ENCODE measurements around the gene ZNF618.
"Not testable (repeated sequence)": the region's sequence is repeated elsewhere in the genome, so short reads cannot be mapped to it uniquely, and the experiment has no call there.

The ZNF618 gene

GRCh38 chr9:114070188-114071103 is 194.3 kb downstream of the ZNF618 start:
- no peak for DNase-seq

DNA sequence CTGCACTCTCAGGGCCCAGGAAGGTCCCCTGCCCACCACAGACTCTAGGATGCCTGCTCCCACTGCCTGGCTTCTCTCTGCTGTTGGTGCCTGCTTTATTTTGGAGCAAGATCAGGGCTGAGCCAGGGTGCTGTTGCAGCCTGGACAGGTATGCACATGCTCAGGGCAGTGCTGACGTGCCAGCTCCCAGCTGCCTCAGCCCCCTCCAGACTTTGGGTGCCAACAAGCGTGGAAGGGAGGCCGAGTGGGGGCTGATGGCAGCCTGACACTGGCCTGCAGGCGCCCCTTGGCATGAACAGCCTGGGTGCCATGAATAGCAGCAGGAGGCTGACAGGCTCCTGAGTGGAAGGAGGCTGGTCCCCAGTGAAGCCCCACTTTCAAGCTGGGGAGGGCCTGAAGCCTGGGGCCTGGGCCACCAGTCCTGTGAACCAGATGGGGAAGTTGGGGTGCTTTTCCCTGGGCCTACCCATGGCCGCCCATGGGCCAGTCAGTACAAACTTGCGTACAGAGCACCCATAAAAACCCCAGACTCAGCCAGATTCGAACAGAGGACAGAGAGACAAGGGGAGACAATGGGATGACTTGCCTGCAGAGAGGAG is 195.2 kb downstream of the ZNF618 start:
- DNase-seq, result no peak

- DNase-seq, result no peak
Measured at GRCh38 chr9:114072184-114073140, 196.4 kb downstream of the ZNF618 start.

GRCh38 chr9:114075602-114076001 is 199.5 kb downstream of the ZNF618 start:
- no peak for DNase-seq

DNA sequence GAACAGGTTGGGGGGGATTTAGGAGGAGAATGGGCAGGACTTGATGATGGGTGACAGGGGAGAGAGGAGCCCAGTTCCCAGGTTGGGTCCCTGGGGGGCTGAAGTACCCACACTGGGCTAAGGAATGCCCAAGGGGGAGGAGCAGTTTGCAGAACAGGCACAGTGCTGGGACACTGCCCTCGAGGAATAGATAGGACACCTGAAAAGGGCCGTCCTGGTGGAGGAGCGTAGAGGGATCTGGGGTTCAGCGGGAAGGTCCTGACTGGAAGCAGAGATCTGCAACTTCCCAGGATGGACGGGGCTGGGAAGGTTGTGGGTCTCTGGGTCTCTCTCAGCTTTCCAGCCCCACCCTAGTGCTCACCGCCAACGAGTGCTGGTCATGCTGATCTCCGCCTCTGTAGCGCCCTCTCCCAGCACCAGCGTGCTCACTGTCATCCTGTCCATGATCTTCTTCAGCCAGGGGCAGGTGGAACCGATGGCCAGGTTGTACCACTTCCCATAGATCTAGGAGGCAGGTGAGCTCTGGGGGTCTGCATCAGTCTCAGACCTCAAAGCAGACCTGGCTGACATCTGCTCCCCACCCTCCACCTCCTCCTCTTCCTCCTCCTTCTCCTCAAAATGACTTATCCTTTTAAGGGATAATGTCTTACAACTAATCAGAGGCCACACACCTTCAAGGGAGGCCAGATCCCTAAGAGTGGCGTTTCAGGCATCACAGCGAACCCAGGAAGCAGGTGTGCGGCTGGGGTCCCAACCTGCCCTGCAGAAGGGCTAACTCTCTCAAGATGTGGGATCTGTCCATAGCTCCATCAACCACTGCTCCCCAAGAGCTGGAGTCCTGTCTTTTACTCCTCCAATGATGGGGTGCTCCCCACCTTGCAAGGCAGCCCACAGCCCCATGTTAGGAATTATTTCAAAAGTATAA is 200.4 kb downstream of the ZNF618 start:
- no peak for DNase-seq

- no peak for DNase-seq
Measured at GRCh38 chr9:114077162-114077837, 201.2 kb downstream of the ZNF618 start.

DNA sequence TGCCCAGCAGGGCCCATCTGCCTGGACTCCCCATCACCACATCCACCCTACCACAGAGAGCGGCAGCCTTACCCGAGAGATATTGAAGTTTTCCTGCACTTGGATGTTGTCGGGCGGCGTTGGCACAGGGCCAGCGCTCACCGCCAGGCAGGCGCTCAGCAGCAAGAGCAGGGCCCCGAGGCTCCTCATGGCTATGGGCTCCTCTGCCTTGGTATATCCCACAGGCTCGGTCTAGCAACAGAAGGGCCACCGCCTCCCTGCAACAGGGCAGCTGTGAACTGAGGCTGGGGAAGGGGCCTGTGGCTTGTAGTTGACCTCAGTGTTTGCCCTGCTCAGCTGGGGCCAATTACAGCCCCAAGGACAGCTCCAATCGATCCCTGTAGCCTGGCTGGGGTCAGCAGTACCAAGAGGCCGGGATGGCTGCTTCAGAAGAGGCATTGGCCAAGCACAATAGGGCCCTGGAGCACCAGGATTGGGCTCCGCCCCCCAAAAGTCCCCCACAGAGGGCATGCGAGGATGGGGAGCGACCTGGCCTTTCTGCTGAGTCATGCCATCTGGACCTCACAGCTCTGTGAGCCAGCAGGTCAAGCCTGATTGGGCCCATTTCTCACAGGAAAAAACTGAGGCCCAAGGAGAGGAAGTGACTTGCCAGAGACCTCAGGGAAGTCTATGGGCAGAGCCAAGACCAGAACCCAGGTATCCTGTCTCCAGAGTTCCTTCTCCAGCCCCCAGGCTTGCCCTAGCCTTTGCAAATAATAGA is 202.1 kb downstream of the ZNF618 start, which contains the start of gene AMBP:
Gene AMBP (minus strand): TSS at position 280 of the 760 bp plus-strand sequence. CDS start 91 bp downstream, at position 189.
- no peak for DNase-seq

DNA sequence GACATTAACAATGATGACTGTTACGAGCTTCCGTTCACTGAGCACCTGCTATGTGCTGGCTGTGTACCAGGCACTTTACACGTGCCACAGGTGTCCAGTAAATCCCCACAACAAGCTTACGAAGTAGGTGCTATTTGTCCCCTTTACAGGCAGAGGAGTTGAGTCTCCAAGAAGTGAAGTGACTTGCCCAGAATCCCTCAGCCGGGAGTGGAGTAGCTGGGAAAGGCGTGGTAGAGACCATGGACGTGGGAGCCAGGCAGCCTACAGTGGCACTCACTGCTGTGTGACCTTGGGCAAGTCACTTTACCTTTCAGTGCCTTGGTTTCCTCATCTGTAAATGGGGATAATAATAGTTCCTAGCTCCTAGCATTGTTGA is 202.7 kb downstream of the ZNF618 start:
- DNase-seq, result no peak

DNA sequence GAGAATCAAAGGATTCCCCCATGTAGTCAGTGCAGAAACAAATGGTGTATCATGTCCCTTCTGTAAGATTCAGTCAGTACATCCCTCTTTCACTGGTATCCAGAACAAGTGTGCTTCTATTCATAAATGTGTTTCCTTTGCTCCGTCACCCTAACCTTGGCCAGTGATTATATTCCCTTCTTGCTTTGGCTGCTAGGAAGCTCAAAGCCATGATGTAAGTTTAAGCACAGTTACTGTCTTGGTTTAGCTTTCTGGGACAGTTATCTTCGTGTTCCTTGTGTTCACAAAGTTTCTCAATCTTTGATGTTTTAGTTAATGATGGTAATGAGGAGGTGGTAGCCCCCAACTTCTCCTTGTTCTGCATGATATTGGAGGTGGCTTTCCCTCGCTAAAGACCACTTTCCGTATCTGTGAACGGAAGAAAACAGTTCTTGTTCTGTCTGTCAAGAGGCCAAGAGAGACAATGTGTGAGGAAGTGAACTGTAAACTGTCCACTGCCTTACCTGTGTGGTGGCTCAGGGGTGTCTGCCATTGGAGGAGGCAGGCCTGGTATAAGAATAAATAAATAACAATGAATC is 204.2 kb downstream of the ZNF618 start:
- DNase-seq, result no peak

DNA sequence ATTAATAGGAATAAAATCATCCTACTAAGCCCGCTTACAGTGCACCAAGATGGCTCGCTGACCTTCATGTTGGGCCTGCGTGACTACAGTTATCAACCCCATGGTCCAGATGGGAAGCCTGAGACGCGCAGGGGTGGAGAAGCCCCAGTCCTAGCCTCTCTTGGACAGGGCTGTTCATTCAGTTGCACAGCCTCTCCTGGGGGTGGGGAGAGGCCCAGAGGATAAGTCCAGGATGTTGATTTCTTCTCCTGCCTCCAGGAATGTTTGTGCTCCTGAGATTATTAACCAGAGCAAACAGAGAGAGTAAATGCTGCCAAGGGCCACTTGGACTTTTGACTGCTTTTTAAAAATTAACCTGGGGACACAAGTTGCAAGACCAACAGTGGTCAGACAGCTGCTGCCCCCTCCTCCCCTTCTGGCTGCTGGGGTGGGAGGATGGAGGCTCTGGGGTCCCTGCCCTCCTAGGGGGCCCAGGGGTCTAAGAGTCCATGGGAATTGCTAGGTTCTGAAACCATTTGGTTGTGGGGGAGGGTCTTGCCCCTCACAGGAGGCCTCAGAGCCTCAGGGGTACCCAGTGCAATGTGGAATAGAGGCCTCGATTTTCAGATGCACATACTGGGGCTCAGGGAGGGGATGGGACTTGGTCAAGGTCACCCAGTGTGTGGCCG is 204.8 kb downstream of the ZNF618 start:
- DNase-seq, result no peak

DNA sequence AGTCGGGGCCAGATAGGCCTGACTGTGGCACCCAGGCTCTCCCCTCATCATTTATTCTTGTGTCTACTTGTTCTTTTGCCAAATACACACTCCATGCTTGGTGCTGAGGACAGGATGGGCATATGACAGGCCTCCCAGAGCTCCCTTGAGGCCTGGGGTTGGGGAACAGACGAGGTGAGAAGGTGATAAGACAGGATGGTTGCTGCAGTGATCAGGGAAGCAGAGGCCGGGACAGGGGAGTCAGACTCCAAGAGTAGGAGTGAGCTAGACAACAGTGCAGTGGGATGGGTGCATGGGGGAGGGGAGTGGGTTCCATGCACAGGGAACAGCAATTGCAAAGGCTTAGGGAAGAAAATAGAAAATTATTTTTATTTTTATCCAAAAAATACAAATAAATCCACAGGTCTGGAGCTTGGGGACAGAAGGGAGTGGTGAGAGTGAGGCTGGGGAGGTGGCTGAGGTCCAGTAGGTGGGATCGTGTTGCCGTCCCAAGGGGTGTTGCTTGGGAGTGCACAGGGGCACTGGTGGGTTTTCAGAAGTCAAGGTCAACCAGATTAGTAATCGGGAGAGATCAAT is 205.4 kb downstream of the ZNF618 start:
- DNase-seq, result peak in 1 of 2 experiments; percentile 4

- peak; percentile 86 to 89 for DNase-seq
Measured at GRCh38 chr9:114082017-114082762, 206.1 kb downstream of the ZNF618 start.

DNA sequence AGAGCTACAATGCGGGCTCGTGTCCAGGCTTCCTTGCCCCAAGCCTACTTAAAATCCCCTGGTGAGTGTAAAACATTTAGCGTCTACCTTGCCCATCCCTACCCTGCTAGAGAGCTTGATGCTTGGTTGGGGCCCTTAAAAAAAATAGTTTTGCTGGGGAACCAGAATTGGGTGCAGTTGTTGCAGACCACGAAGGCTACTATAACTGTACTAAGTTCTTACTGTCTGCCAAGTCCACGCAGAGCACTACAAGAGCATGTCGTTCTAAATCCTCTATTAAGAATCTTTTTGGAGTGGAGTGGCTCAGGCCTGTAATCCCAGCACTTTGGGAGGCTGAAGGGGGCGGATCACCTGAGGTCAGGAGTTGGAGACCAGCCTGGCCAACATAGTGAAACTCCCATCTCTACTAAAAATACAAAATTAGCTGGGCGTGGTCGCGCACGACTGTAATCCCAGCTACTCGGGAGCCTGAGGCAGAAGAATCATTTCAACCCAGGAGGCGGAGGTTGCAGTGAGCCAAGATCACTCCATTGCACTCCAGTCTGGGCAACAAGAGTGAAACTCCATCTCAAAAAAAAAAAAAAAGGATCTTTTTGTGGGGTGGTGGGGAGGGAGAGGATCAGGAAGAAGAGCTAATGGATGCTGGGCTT is 206.8 kb downstream of the ZNF618 start:
- DNase-seq, result not testable (repeated sequence)

- DNase-seq, result peak in 1 of 2 experiments; percentile 12
Measured at GRCh38 chr9:114083666-114084065, 207.6 kb downstream of the ZNF618 start.

GRCh38 chr9:114084282-114085073 is 208.4 kb downstream of the ZNF618 start:
- peak in 1 of 2 experiments; percentile 6 for DNase-seq

- DNase-seq, result peak in 1 of 2 experiments; percentile 6
Measured at GRCh38 chr9:114085387-114085789, 209.3 kb downstream of the ZNF618 start.

DNA sequence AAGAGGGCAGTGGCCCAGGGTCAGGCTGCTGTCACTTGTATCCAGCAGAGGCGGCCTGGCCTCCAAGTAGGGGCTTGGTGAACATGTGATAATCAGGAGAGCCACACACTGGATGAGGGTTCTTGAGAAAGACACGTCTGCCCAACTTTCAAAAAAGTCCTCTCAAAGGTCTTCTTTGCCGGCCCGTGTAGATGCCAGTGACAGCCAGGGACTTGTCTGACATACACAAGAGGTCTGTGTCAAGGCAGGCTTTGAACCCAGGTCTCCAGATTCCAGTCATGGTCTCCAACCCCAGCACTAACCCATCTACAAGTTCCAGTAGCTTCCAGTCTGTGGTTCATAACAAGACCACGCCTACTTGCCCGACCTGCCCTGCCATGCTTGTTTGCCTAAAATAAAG is 209.9 kb downstream of the ZNF618 start:
- DNase-seq, result peak in 1 of 2 experiments; percentile 5

Data from activated T-cell treated with anti-CD3 and anti-CD28 coated beads, Interleukin-2, amount 50 U/mL, for 48 hours (primary cell).